GM12878 (cell line): ENCODE measurements around the gene OR8K5. TPM values are rescaled to one million over a fixed set of nuclear protein-coding genes. Genes with fewer than 3 reads are reported as not detected.

Experiments
- NR2C2 ChIP-seq: IDR thresholded peaks from 2 replicates; pipeline ENCODE4 v1.6.1; 2011; ENCODE audit warnings: borderline replicate concordance, low read depth; ENCODE audit not compliant: control insufficient read depth, insufficient read length
- PML ChIP-seq: IDR thresholded peaks from 2 replicates; pipeline ENCODE4 v1.6.1; 2012; ENCODE audit warnings: low read length, inconsistent platforms
- SIN3A ChIP-seq: IDR thresholded peaks from 2 replicates; pipeline ENCODE4 v1.6.1; 2012; ENCODE audit warnings: low read depth, low read length, improper control_type of control experiment
- SREBF2 ChIP-seq: IDR thresholded peaks from 2 replicates; pipeline ENCODE4 v1.6.1; 2012; ENCODE audit warnings: mild to moderate bottlenecking, low read length
- polyA plus RNA-seq, 11 experiments: library from polyadenylated mRNA; depleted of rRNA in 4 of 11; unstranded in 6 of 11; stranded (reverse) in 5 of 11; fragments of >200 nt; fragmentation: Nextera tagmentation in 4 of 11; fragmentation: Illumina TruSeq in 1 of 11; extraction: Ambion mirVana in 4 of 11; extraction: Trizol in 1 of 11; gene quantifications; 1 replicate in 1 of 11; 2 replicates in 10 of 11; pipeline versions ENCODE4 v1.2.1 to v1.2.3, GENCODE V29; 2011 to 2016; ENCODE audit warnings: inconsistent platforms in 2 of 11, missing spikeins in 2 of 11, low read depth in 1 of 11
- total RNA-seq, 4 experiments: library from RNA; depleted of rRNA in 3 of 4; stranded (reverse); fragments of >200 nt in 3 of 4; fragmentation: Illumina TruSeq in 1 of 4; extraction: Trizol in 1 of 4; gene quantifications; 2 replicates each; pipeline versions ENCODE4 v1.2.1 to v1.2.3, GENCODE V29; 2013 to 2021
- TF ChIP-seq, protein P1 (sequence below): fragments of 450-650 bp; IDR thresholded peaks from 2 replicates; pipeline ENCODE4 v1.6.1; 2016; ENCODE audit warnings: mild to moderate bottlenecking, moderate library complexity, borderline replicate concordance
- TF ChIP-seq, protein P2 (sequence below): fragments of 450-650 bp; conservative IDR thresholded peaks from 2 replicates; pipeline ENCODE4 v1.6.1; 2017; ENCODE audit warnings: mild to moderate bottlenecking, moderate library complexity
- TF ChIP-seq, protein P3 (sequence below): fragments of 450-650 bp; IDR thresholded peaks from 2 replicates; pipeline ENCODE4 v1.6.1; 2017; ENCODE audit warnings: mild to moderate bottlenecking, moderate library complexity
- TF ChIP-seq, protein P4 (sequence below): fragments of 450-650 bp; formaldehyde crosslinking; IDR thresholded peaks from 2 replicates; pipeline ENCODE4 v1.4.0; 2020; ENCODE audit warnings: mild to moderate bottlenecking, moderate library complexity

OR8K5 gene
- total and polyA plus RNA-seq, 10 of the 15 experiments (the other 5 are each of a cell fraction or from before 2014, with no cell fraction given) = not detected

DNA sequence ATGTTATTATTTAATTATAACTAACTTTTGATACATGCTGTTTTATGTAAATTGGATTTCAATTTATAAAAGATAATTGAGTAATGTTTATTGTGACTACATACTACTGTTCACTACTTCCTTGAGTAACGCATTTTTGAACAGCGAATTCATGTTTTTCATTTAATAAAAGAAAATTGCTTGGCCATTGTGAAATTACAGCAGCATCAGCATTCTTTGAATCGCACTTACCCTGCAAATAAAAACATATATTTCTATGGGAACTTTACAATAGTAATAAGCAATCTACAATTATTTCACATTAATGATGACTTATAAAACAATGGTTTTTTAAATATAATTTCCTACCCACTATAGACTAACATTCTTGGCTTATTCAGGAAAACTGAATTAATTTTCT, 36.6 kb upstream of the OR8K5 start (continued):
- TF ChIP-seq, protein P1, sequence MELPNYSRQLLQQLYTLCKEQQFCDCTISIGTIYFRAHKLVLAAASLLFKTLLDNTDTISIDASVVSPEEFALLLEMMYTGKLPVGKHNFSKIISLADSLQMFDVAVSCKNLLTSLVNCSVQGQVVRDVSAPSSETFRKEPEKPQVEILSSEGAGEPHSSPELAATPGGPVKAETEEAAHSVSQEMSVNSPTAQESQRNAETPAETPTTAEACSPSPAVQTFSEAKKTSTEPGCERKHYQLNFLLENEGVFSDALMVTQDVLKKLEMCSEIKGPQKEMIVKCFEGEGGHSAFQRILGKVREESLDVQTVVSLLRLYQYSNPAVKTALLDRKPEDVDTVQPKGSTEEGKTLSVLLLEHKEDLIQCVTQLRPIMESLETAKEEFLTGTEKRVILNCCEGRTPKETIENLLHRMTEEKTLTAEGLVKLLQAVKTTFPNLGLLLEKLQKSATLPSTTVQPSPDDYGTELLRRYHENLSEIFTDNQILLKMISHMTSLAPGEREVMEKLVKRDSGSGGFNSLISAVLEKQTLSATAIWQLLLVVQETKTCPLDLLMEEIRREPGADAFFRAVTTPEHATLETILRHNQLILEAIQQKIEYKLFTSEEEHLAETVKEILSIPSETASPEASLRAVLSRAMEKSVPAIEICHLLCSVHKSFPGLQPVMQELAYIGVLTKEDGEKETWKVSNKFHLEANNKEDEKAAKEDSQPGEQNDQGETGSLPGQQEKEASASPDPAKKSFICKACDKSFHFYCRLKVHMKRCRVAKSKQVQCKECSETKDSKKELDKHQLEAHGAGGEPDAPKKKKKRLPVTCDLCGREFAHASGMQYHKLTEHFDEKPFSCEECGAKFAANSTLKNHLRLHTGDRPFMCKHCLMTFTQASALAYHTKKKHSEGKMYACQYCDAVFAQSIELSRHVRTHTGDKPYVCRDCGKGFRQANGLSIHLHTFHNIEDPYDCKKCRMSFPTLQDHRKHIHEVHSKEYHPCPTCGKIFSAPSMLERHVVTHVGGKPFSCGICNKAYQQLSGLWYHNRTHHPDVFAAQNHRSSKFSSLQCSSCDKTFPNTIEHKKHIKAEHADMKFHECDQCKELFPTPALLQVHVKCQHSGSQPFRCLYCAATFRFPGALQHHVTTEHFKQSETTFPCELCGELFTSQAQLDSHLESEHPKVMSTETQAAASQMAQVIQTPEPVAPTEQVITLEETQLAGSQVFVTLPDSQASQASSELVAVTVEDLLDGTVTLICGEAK = no peak
- TF ChIP-seq, protein P2, sequence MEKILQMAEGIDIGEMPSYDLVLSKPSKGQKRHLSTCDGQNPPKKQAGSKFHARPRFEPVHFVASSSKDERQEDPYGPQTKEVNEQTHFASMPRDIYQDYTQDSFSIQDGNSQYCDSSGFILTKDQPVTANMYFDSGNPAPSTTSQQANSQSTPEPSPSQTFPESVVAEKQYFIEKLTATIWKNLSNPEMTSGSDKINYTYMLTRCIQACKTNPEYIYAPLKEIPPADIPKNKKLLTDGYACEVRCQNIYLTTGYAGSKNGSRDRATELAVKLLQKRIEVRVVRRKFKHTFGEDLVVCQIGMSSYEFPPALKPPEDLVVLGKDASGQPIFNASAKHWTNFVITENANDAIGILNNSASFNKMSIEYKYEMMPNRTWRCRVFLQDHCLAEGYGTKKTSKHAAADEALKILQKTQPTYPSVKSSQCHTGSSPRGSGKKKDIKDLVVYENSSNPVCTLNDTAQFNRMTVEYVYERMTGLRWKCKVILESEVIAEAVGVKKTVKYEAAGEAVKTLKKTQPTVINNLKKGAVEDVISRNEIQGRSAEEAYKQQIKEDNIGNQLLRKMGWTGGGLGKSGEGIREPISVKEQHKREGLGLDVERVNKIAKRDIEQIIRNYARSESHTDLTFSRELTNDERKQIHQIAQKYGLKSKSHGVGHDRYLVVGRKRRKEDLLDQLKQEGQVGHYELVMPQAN = no peak
- TF ChIP-seq, protein P3, sequence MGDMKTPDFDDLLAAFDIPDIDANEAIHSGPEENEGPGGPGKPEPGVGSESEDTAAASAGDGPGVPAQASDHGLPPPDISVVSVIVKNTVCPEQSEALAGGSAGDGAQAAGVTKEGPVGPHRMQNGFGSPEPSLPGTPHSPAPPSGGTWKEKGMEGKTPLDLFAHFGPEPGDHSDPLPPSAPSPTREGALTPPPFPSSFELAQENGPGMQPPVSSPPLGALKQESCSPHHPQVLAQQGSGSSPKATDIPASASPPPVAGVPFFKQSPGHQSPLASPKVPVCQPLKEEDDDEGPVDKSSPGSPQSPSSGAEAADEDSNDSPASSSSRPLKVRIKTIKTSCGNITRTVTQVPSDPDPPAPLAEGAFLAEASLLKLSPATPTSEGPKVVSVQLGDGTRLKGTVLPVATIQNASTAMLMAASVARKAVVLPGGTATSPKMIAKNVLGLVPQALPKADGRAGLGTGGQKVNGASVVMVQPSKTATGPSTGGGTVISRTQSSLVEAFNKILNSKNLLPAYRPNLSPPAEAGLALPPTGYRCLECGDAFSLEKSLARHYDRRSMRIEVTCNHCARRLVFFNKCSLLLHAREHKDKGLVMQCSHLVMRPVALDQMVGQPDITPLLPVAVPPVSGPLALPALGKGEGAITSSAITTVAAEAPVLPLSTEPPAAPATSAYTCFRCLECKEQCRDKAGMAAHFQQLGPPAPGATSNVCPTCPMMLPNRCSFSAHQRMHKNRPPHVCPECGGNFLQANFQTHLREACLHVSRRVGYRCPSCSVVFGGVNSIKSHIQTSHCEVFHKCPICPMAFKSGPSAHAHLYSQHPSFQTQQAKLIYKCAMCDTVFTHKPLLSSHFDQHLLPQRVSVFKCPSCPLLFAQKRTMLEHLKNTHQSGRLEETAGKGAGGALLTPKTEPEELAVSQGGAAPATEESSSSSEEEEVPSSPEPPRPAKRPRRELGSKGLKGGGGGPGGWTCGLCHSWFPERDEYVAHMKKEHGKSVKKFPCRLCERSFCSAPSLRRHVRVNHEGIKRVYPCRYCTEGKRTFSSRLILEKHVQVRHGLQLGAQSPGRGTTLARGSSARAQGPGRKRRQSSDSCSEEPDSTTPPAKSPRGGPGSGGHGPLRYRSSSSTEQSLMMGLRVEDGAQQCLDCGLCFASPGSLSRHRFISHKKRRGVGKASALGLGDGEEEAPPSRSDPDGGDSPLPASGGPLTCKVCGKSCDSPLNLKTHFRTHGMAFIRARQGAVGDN = no peak
- TF ChIP-seq, protein P4, sequence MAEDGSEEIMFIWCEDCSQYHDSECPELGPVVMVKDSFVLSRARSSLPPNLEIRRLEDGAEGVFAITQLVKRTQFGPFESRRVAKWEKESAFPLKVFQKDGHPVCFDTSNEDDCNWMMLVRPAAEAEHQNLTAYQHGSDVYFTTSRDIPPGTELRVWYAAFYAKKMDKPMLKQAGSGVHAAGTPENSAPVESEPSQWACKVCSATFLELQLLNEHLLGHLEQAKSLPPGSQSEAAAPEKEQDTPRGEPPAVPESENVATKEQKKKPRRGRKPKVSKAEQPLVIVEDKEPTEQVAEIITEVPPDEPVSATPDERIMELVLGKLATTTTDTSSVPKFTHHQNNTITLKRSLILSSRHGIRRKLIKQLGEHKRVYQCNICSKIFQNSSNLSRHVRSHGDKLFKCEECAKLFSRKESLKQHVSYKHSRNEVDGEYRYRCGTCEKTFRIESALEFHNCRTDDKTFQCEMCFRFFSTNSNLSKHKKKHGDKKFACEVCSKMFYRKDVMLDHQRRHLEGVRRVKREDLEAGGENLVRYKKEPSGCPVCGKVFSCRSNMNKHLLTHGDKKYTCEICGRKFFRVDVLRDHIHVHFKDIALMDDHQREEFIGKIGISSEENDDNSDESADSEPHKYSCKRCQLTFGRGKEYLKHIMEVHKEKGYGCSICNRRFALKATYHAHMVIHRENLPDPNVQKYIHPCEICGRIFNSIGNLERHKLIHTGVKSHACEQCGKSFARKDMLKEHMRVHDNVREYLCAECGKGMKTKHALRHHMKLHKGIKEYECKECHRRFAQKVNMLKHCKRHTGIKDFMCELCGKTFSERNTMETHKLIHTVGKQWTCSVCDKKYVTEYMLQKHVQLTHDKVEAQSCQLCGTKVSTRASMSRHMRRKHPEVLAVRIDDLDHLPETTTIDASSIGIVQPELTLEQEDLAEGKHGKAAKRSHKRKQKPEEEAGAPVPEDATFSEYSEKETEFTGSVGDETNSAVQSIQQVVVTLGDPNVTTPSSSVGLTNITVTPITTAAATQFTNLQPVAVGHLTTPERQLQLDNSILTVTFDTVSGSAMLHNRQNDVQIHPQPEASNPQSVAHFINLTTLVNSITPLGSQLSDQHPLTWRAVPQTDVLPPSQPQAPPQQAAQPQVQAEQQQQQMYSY (CRISPR knock-in tag) = no peak
- no peak for TF ChIP-seq PML
- TF ChIP-seq SREBF2 = no peak
- TF ChIP-seq NR2C2 = no peak
- TF ChIP-seq SIN3A = no peak
